Neural progenitor cell (in vitro differentiated cells): ENCODE results near the gene SEMA4A. TPM values are rescaled to one million over a fixed set of nuclear protein-coding genes. Genes with fewer than 3 reads are reported as not detected.

ENCODE experiments used
- DNase-seq: peaks from one replicate; pipeline ENCODE4 v3.0.0-alpha.2; 2016; ENCODE audit warnings: low spot score
- H2AFZ ChIP-seq: fragments of 200-600 bp; sonication (generic); replicated peaks from 2 replicates; pipeline ENCODE4 v1.6.1; 2016; ENCODE audit warnings: antibody characterized with exemption
- H3F3A ChIP-seq: fragments of 200-600 bp; sonication (generic); 2 replicates; pipeline ENCODE4 v1.6.1; 2016; ENCODE audit warnings: antibody characterized with exemption, low read depth
- H3K27ac ChIP-seq: fragments of 200-600 bp; sonication (generic); 2 replicates; pipeline ENCODE4 v1.5.1; 2016; ENCODE audit warnings: mild to moderate bottlenecking
- H3K27me3 ChIP-seq: fragments of 200-600 bp; sonication (generic); 2 replicates; pipeline ENCODE4 v1.6.1; 2016; ENCODE audit warnings: mild to moderate bottlenecking, moderate library complexity
- H3K36me3 ChIP-seq: fragments of 200-600 bp; sonication (generic); 2 replicates; pipeline ENCODE4 v1.5.1; 2016
- H3K4me1 ChIP-seq: fragments of 200-600 bp; sonication (generic); 2 replicates; pipeline ENCODE4 v1.6.1; 2016; ENCODE audit warnings: mixed run types
- H3K4me2 ChIP-seq: fragments of 200-600 bp; sonication (generic); 2 replicates; pipeline ENCODE4 v1.6.1; 2016
- H3K4me3 ChIP-seq: fragments of 200-600 bp; sonication (generic); 2 replicates; pipeline ENCODE4 v1.5.1; 2016
- H3K79me2 ChIP-seq: fragments of 200-600 bp; sonication (generic); 2 replicates; pipeline ENCODE4 v1.6.1; 2016; ENCODE audit warnings: low read depth
- H3K9ac ChIP-seq: fragments of 200-600 bp; sonication (generic); 2 replicates; pipeline ENCODE4 v1.6.1; 2016
- H3K9me3 ChIP-seq: fragments of 200-600 bp; sonication (generic); 2 replicates; pipeline ENCODE4 v1.5.1; 2016; ENCODE audit warnings: low read depth
- H4K20me1 ChIP-seq: fragments of 200-600 bp; sonication (generic); 2 replicates; pipeline ENCODE4 v1.6.1; 2016; ENCODE audit warnings: low read depth
- H3K27ac Mint-ChIP-seq: 3 replicates; pipeline ENCODE4 v1.8.0; 2021; ENCODE audit warnings: mixed read lengths
- H3K27me3 Mint-ChIP-seq: 2 replicates; pipeline ENCODE4 v1.8.0; 2022; ENCODE audit warnings: low read depth, mild to moderate bottlenecking, inconsistent platforms, moderate library complexity, mixed read lengths; ENCODE audit not compliant: insufficient read depth
- H3K36me3 Mint-ChIP-seq: 3 replicates; pipeline ENCODE4 v1.8.0; 2021; ENCODE audit warnings: mixed read lengths
- H3K4me1 Mint-ChIP-seq: 3 replicates; pipeline ENCODE4 v1.8.0; 2021; ENCODE audit warnings: mixed read lengths
- H3K4me3 Mint-ChIP-seq: 3 replicates; pipeline ENCODE4 v1.8.0; 2021; ENCODE audit warnings: mild to moderate bottlenecking, moderate library complexity, mixed read lengths
- H3K9me3 Mint-ChIP-seq: 3 replicates; pipeline ENCODE4 v1.8.0; 2020; ENCODE audit warnings: mixed read lengths
- EZH2 ChIP-seq: fragments of 200-600 bp; sonication (generic); IDR thresholded peaks from 2 replicates; pipeline ENCODE4 v1.6.1; 2017; ENCODE audit warnings: antibody characterized with exemption, mild to moderate bottlenecking, moderate library complexity
- EZH2phosphoT487 ChIP-seq: fragments of 200-600 bp; sonication (generic); IDR thresholded peaks from 2 replicates; pipeline ENCODE4 v1.6.1; 2017; ENCODE audit warnings: antibody characterized with exemption
- small RNA-seq: library from RNA; depleted of rRNA; stranded (forward); fragments of <200 nt; gene quantifications from one replicate; pipeline ENCODE3, GENCODE V24; 2015
- total RNA-seq: library from RNA; depleted of rRNA; stranded (reverse); fragments of >200 nt; gene quantifications from 2 replicates; pipeline ENCODE4 v1.2.3, GENCODE V29; 2015; ENCODE audit warnings: low replicate concordance
- TF ChIP-seq, protein P1 (sequence below): fragments of 200-600 bp; sonication (generic); IDR thresholded peaks from 2 replicates; pipeline ENCODE4 v1.5.1; 2017; ENCODE audit warnings: antibody characterized with exemption, mild to moderate bottlenecking

The SEMA4A gene
- total RNA-seq, 1 donor from 2014 or later = 0.69 TPM

DNA sequence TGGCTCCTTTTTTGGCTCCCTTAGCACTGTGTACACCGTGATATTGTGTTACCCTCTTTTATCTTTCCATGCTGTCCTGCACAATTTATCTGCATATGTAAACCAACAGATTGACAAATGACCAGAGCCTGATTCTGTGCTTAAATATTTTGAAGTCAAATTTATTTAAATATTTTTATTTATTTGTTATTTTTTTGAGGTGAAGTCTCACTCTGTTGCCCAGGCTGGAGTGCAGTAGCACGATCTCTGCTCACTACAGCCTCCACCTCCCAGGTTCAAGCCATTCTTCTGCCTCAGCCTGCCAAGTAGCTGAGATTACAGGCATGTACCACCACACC, 72.3 kb downstream of the SEMA4A start:
- Histone ChIP-seq H3K9me3 (no peaks in the 10 kb centered on the region), H4K20me1 (peaks cover 11% of the 10 kb centered on the region), H3K27me3 (no peaks in the 10 kb centered on the region), H3K4me1 (no peaks in the 10 kb centered on the region), H3K36me3 (peaks cover 5% of the 10 kb centered on the region), H3K27ac (no peak overlapping the region), H3K4me2 (no peak overlapping the region), H3K9ac (no peak overlapping the region), H2AFZ (no peak overlapping the region), H3K79me2 (no peaks in the 10 kb centered on the region), H3F3A (peaks cover 10% of the 10 kb centered on the region), H3K4me3 (no peak overlapping the region)
- peaks cover 30% of the 10 kb centered on the region for H3K36me3 Mint-ChIP-seq
- H3K27me3 Mint-ChIP-seq = peaks cover 2% of the 10 kb centered on the region
- TF ChIP-seq, protein P1, sequence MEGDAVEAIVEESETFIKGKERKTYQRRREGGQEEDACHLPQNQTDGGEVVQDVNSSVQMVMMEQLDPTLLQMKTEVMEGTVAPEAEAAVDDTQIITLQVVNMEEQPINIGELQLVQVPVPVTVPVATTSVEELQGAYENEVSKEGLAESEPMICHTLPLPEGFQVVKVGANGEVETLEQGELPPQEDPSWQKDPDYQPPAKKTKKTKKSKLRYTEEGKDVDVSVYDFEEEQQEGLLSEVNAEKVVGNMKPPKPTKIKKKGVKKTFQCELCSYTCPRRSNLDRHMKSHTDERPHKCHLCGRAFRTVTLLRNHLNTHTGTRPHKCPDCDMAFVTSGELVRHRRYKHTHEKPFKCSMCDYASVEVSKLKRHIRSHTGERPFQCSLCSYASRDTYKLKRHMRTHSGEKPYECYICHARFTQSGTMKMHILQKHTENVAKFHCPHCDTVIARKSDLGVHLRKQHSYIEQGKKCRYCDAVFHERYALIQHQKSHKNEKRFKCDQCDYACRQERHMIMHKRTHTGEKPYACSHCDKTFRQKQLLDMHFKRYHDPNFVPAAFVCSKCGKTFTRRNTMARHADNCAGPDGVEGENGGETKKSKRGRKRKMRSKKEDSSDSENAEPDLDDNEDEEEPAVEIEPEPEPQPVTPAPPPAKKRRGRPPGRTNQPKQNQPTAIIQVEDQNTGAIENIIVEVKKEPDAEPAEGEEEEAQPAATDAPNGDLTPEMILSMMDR = no peak
- TF ChIP-seq EZH2phosphoT487 (no peak), EZH2 (no peak)
- no peak overlapping the region for H3K27ac Mint-ChIP-seq
- H3K4me3 Mint-ChIP-seq = no peak overlapping the region
- no peaks in the 10 kb centered on the region for H3K9me3 Mint-ChIP-seq
- no peak for DNase-seq
- H3K4me1 Mint-ChIP-seq = peaks cover 4% of the 10 kb centered on the region

DNA sequence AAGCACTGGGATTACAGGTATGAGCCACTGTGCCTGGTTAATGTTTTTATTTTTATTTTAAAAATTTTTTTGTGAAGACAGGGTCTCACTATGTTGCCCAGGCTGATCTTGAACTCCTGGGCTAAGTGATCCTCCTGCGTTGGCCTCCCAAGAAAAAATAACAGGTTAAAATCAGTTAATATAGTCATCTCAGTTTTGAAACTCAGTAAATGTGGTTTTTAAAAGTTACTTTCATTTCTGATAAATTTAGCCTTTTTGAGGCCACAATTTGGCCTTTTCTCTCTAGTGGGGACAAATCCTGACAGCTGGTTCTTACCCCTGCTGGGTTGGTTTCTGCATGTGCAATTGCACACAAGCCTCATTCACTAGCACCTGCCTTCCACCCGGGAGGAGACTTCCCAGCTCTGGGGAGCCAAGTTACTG, 72.7 kb downstream of the SEMA4A start:
- H3K36me3 ChIP-seq = peaks cover 5% of the 10 kb centered on the region
- no peak overlapping the region for H3K27ac ChIP-seq
- no peaks in the 10 kb centered on the region for H3K79me2 ChIP-seq
- peaks cover 10% of the 10 kb centered on the region for H3F3A ChIP-seq
- Mint-ChIP-seq H3K4me3 (no peak overlapping the region), H3K27ac (no peak overlapping the region), H3K36me3 (peaks cover 27% of the 10 kb centered on the region), H3K9me3 (no peaks in the 10 kb centered on the region), H3K4me1 (peaks cover 4% of the 10 kb centered on the region), H3K27me3 (peaks cover 2% of the 10 kb centered on the region)
- DNase-seq = no peak
- no peaks in the 10 kb centered on the region for H3K9me3 ChIP-seq
- H3K9ac ChIP-seq = no peak overlapping the region
- H3K4me1 ChIP-seq = no peaks in the 10 kb centered on the region
- no peak overlapping the region for H3K4me3 ChIP-seq
- no peak overlapping the region for H2AFZ ChIP-seq
- peaks cover 11% of the 10 kb centered on the region for H4K20me1 ChIP-seq
- no peaks in the 10 kb centered on the region for H3K27me3 ChIP-seq
- H3K4me2 ChIP-seq = no peak overlapping the region
- TF ChIP-seq, protein P1 = no peak
- TF ChIP-seq EZH2phosphoT487 = no peak
- TF ChIP-seq EZH2 = no peak

DNA sequence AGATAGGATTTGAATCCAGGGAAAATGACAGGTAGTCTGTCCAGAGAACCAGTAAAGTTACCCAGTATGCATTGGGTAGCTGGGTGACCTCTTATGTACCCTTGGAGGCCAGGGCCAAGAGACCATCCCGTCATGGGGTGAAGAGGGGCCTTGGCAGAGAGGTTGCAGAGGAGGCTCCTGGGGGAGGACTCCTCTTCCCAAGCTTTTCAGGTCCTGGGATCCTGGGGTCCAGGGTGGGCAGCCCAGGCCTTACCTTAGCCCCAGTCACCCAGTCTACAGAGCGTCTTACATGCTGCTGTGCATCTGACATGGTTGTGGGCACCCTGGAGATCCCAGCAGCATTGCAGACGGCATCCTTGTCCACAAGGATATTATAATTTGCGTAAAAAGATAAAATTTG, 73.4 kb downstream of the SEMA4A start:
- Histone ChIP-seq H2AFZ (no peak overlapping the region), H3F3A (peaks cover 10% of the 10 kb centered on the region), H3K79me2 (no peaks in the 10 kb centered on the region), H3K4me1 (no peaks in the 10 kb centered on the region), H3K9ac (no peak overlapping the region), H3K4me2 (no peak overlapping the region), H4K20me1 (peaks cover 11% of the 10 kb centered on the region), H3K36me3 (peaks cover 5% of the 10 kb centered on the region), H3K9me3 (no peaks in the 10 kb centered on the region), H3K27ac (no peak overlapping the region), H3K27me3 (no peaks in the 10 kb centered on the region), H3K4me3 (no peak overlapping the region)
- DNase-seq = no peak
- H3K9me3 Mint-ChIP-seq = no peaks in the 10 kb centered on the region
- H3K4me3 Mint-ChIP-seq = no peak overlapping the region
- H3K4me1 Mint-ChIP-seq = peaks cover 4% of the 10 kb centered on the region
- peaks cover 2% of the 10 kb centered on the region for H3K27me3 Mint-ChIP-seq
- H3K27ac Mint-ChIP-seq = no peak overlapping the region
- TF ChIP-seq EZH2phosphoT487 = no peak
- TF ChIP-seq, protein P1 = no peak
- TF ChIP-seq EZH2 = no peak
- peaks cover 22% of the 10 kb centered on the region for H3K36me3 Mint-ChIP-seq

Small RNA genes within 50 kb of the gene (small RNA-seq; reads per million reads assigned to genes)
- not detected for gene RF00568

Other genes starting within 250 kb of the SEMA4A start
- gene RIT1, start 242.2 kb upstream of the SEMA4A start, total RNA-seq = 41.5 and 51.3 TPM in 2 replicates
- 91.5 and 91.9 TPM in 2 replicates for gene KHDC4, start 219.2 kb upstream of the SEMA4A start, total RNA-seq
- not detected in 2 replicates for gene RXFP4, start 211.9 kb upstream of the SEMA4A start, total RNA-seq
- 79.7 and 108 TPM in 2 replicates for gene ARHGEF2, start 175.0 kb upstream of the SEMA4A start, total RNA-seq
- gene SSR2, start 132.6 kb upstream of the SEMA4A start, total RNA-seq = 293 and 314 TPM in 2 replicates
- gene UBQLN4, start 99.8 kb upstream of the SEMA4A start, total RNA-seq = 43.7 and 64.9 TPM in 2 replicates
- gene LAMTOR2, start 98.8 kb upstream of the SEMA4A start, total RNA-seq = 29.4 and 50.6 TPM in 2 replicates
- 2.4 and 7.7 TPM in 2 replicates for gene RAB25, start 92.4 kb upstream of the SEMA4A start, total RNA-seq
- gene MEX3A, start 71.1 kb upstream of the SEMA4A start, total RNA-seq = 32.2 and 62.6 TPM in 2 replicates
- gene LMNA, start 38.9 kb upstream of the SEMA4A start, total RNA-seq = 20.5 and 35.8 TPM in 2 replicates
- 4.6 and 9.4 TPM in 2 replicates for gene SLC25A44, start 40.5 kb downstream of the SEMA4A start, total RNA-seq
- gene PMF1, start 59.4 kb downstream of the SEMA4A start, total RNA-seq = 99.3 and 103 TPM in 2 replicates
- gene BGLAP, start 88.6 kb downstream of the SEMA4A start, total RNA-seq = 0.22 and 0.40 TPM in 2 replicates
- 5.0 and 8.5 TPM in 2 replicates for gene PAQR6, start 94.5 kb downstream of the SEMA4A start, total RNA-seq
- gene SMG5, start 129.2 kb downstream of the SEMA4A start, total RNA-seq = 45.9 and 84.5 TPM in 2 replicates
- 1.7 and 3.2 TPM in 2 replicates for gene TMEM79, start 130.7 kb downstream of the SEMA4A start, total RNA-seq
- gene GLMP, start 142.1 kb downstream of the SEMA4A start, total RNA-seq = 38.7 and 52.3 TPM in 2 replicates
- gene VHLL, start 145.7 kb downstream of the SEMA4A start, total RNA-seq = 0.34 TPM in 1 of 2 replicates, not detected in the other
- gene CCT3, start 184.7 kb downstream of the SEMA4A start, total RNA-seq = 434 and 523 TPM in 2 replicates
- 0.87 TPM in 1 of 2 replicates, not detected in the other for gene TSACC, start 184.9 kb downstream of the SEMA4A start, total RNA-seq
- gene RHBG, start 215.6 kb downstream of the SEMA4A start, total RNA-seq = not detected in 2 replicates